Measurements from ENCODE around the gene CFTR.

The CFTR gene

DNA sequence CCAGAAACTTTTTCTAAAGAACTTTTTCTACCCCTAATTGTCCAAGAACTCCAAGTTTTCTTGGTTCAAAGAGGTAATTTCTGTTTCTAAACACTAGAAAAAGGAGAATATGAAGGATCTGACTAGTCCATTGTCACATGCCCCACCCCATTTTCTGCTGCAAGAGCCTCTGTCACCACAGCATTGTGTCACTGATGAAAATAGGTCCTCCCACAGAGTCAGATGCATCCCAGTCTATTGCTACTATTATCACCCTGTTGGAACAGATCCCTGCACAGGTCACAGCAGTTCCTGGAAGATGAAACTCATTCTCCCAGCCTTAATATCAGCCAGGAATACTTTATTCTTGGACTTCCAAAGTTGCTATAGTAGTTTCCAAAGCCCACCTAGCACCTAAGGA, 7.5 kb upstream of the CFTR start:
- no peak for TF ChIP-seq POLR2AphosphoS5 (IDR thresholded peaks at IDR 0.05; ENCODE audit: low read depth, low read length)
- TF ChIP-seq TAF1 (IDR thresholded peaks at IDR 0.05; ENCODE audit: borderline replicate concordance, insufficient read depth, low read length) = no peak
- TF ChIP-seq, protein P1, sequence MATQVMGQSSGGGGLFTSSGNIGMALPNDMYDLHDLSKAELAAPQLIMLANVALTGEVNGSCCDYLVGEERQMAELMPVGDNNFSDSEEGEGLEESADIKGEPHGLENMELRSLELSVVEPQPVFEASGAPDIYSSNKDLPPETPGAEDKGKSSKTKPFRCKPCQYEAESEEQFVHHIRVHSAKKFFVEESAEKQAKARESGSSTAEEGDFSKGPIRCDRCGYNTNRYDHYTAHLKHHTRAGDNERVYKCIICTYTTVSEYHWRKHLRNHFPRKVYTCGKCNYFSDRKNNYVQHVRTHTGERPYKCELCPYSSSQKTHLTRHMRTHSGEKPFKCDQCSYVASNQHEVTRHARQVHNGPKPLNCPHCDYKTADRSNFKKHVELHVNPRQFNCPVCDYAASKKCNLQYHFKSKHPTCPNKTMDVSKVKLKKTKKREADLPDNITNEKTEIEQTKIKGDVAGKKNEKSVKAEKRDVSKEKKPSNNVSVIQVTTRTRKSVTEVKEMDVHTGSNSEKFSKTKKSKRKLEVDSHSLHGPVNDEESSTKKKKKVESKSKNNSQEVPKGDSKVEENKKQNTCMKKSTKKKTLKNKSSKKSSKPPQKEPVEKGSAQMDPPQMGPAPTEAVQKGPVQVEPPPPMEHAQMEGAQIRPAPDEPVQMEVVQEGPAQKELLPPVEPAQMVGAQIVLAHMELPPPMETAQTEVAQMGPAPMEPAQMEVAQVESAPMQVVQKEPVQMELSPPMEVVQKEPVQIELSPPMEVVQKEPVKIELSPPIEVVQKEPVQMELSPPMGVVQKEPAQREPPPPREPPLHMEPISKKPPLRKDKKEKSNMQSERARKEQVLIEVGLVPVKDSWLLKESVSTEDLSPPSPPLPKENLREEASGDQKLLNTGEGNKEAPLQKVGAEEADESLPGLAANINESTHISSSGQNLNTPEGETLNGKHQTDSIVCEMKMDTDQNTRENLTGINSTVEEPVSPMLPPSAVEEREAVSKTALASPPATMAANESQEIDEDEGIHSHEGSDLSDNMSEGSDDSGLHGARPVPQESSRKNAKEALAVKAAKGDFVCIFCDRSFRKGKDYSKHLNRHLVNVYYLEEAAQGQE (IDR thresholded peaks at IDR 0.05; ENCODE audit: insufficient read depth in 1 of 2, low read depth in 2 of 2, low read length in 2 of 2) = no peak
- no peak for TF ChIP-seq FOXP2 (optimal IDR thresholded peaks at IDR 0.05; ENCODE audit: borderline replicate concordance, extremely low read depth, extremely low read length, insufficient read depth)
- no peak for TF ChIP-seq SIN3A (IDR thresholded peaks at IDR 0.05; ENCODE audit: borderline replicate concordance, insufficient read depth, low read length)

GRCh38 chr7:117476557-117477215, 3.1 kb upstream of the CFTR start:
- TF ChIP-seq TAF1 (IDR thresholded peaks at IDR 0.05; ENCODE audit: borderline replicate concordance, insufficient read depth, low read length) = no peak
- TF ChIP-seq POLR2AphosphoS5 (IDR thresholded peaks at IDR 0.05; ENCODE audit: low read depth, low read length) = no peak
- TF ChIP-seq, protein P1 (IDR thresholded peaks at IDR 0.05; ENCODE audit: insufficient read depth in 1 of 2, low read depth in 2 of 2, low read length in 2 of 2) = no peak
- no peak for TF ChIP-seq FOXP2 (optimal IDR thresholded peaks at IDR 0.05; ENCODE audit: borderline replicate concordance, extremely low read depth, extremely low read length, insufficient read depth)
- TF ChIP-seq SIN3A (IDR thresholded peaks at IDR 0.05; ENCODE audit: borderline replicate concordance, insufficient read depth, low read length) = no peak

- TF ChIP-seq FOXP2 (optimal IDR thresholded peaks at IDR 0.05; ENCODE audit: borderline replicate concordance, extremely low read depth, extremely low read length, insufficient read depth) (no peak), POLR2AphosphoS5 (IDR thresholded peaks at IDR 0.05; ENCODE audit: low read depth, low read length) (no peak), TAF1 (IDR thresholded peaks at IDR 0.05; ENCODE audit: borderline replicate concordance, insufficient read depth, low read length) (no peak), SIN3A (IDR thresholded peaks at IDR 0.05; ENCODE audit: borderline replicate concordance, insufficient read depth, low read length) (no peak)
- TF ChIP-seq, protein P1 (IDR thresholded peaks at IDR 0.05; ENCODE audit: insufficient read depth in 1 of 2, low read depth in 2 of 2, low read length in 2 of 2) = no peak
These were observed 995 bp upstream of the CFTR start for GRCh38 chr7:117478836-117479224.

DNA sequence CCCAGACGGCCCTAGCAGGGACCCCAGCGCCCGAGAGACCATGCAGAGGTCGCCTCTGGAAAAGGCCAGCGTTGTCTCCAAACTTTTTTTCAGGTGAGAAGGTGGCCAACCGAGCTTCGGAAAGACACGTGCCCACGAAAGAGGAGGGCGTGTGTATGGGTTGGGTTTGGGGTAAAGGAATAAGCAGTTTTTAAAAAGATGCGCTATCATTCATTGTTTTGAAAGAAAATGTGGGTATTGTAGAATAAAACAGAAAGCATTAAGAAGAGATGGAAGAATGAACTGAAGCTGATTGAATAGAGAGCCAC, 184 bp downstream of the CFTR start:
- TF ChIP-seq FOXP2 (optimal IDR thresholded peaks at IDR 0.05; ENCODE audit: borderline replicate concordance, extremely low read depth, extremely low read length, insufficient read depth) = no peak
- no peak for TF ChIP-seq SIN3A (IDR thresholded peaks at IDR 0.05; ENCODE audit: borderline replicate concordance, insufficient read depth, low read length)
- no peak for TF ChIP-seq TAF1 (IDR thresholded peaks at IDR 0.05; ENCODE audit: borderline replicate concordance, insufficient read depth, low read length)
- TF ChIP-seq, protein P1 (IDR thresholded peaks at IDR 0.05; ENCODE audit: insufficient read depth in 1 of 2, low read depth in 2 of 2, low read length in 2 of 2) = no peak

DNA sequence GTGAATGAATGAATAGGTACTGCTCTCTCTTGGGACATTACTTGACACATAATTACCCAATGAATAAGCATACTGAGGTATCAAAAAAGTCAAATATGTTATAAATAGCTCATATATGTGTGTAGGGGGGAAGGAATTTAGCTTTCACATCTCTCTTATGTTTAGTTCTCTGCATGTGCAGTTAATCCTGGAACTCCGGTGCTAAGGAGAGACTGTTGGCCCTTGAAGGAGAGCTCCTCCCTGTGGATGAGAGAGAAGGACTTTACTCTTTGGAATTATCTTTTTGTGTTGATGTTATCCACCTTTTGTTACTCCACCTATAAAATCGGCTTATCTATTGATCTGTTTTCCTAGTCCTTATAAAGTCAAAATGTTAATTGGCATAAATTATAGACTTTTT, 1.2 kb downstream of the CFTR start:
- TF ChIP-seq POLR2AphosphoS5 (IDR thresholded peaks at IDR 0.05; ENCODE audit: low read depth, low read length) (no peak), FOXP2 (optimal IDR thresholded peaks at IDR 0.05; ENCODE audit: borderline replicate concordance, extremely low read depth, extremely low read length, insufficient read depth) (no peak), TAF1 (IDR thresholded peaks at IDR 0.05; ENCODE audit: borderline replicate concordance, insufficient read depth, low read length) (no peak), SIN3A (IDR thresholded peaks at IDR 0.05; ENCODE audit: borderline replicate concordance, insufficient read depth, low read length) (no peak)
- TF ChIP-seq, protein P1 (IDR thresholded peaks at IDR 0.05; ENCODE audit: insufficient read depth in 1 of 2, low read depth in 2 of 2, low read length in 2 of 2) = no peak
